Inferior parietal cortex (tissue), 1 donor: ENCODE data around the gene ZNF486.
"Not testable (repeated sequence)": the region's sequence is repeated elsewhere in the genome, so short reads cannot be mapped to it uniquely, and the experiment has no call there.

Experiments
- DNase-seq: peaks from one replicate; pipeline ENCODE4 v3.0.0-alpha.2; 2016; ENCODE audit errors: extremely low spot score

Gene ZNF486

GRCh38 chr19:20233105-20233504 lies 66.1 kb downstream of the ZNF486 start:
- no peak for DNase-seq

DNA sequence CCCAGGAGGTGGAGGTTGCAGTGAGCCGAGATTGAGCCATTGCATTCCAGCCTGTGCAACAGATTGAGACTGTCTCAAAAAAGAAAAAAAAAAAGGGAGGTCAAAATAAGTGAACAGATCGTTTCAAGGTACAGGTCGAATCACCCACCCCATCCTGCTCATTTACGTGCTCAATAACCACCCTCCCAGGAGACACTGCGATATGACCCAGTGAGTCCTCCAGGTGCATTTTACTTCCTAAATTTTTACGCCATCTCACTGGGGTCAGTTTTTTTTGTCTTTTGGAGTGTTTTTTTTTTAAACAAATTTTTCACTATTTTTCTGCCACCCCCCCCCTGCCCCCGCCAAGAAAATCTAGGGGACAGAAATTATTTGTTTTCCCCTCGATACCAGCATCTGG lies 68.1 kb downstream of the ZNF486 start:
- DNase-seq = no peak

GRCh38 chr19:20237773-20238623 lies 71.0 kb downstream of the ZNF486 start:
- DNase-seq = peak; percentile 94

- DNase-seq = no peak
Measured at GRCh38 chr19:20243629-20244028, 76.6 kb downstream of the ZNF486 start.

DNA sequence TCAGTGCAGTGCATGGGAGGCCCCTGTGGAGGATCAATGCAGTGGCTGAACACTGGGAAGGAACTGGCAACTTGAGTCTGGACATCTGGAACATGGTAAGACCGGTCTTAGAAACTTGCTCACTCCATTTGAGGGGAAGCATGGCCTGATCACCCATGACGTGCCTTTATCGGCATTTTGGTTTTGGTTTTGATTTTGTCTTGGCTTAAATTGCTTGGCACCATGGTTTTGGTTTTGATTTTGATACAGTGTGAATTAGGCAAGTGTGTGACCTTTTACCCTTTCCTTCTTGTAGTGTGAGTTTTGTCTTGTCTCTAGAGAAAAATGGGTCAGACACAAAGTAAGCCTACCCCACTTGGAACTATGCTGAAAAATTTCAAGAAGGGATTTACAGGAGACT lies 77.3 kb downstream of the ZNF486 start:
- DNase-seq = no peak

- DNase-seq = no peak
Measured at GRCh38 chr19:20245309-20245708, 78.3 kb downstream of the ZNF486 start.

DNA sequence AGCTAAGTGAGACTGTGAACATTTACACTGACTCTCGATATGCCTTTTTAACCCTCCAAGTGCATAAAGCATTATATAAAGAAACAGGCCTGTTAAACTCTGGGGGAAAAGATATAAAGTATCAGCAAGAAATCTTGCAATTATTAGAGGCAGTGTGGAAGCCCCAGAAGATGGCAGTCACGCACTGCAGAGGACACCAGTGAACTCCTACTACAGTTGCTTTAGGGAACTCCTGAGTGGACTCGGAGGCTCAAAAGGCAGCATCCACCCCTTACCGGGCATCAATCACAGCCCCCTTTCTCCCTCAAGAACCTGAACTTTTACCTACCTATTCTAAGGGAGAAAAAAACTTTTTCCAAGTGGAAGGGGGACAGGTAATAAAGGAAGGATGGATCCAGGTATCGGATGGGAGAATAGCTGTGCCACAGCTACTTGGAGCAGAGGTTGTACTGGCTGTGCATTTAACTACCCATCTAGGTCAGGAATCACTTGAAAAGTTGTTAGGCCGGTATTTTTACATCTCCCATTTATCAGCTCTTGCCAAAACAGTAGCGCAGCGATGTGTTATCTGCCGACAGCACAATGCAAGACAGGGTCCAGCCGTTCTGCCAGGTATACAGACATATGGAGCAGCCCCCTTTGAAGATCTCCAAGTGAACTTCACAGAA lies 80.1 kb downstream of the ZNF486 start:
- DNase-seq = peak; percentile 78

DNA sequence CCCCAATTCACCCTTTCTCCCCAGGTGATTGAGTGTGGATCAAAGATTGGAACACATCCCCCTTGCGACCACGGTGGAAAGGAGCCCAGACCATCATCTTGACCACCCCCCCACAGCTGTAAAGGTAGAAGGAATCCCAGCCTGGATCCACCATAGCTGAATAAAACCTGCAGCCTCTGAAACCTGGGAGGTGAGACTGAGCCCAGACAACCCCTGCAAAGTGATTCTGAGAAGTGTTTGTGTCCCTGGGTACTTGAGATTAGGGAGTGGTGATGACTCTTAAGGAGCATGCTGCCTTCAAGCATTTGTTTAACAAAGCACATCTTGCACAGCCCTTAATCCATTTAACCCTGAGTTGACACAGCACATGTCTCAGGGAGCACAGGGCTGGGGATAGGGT lies 81.2 kb downstream of the ZNF486 start:
- not testable (repeated sequence) for DNase-seq
